ENCODE results near the gene SESN1.
A peak's percentile ranks its signal among the peaks of the same experiment; 100 is the strongest.

SESN1 gene

DNA sequence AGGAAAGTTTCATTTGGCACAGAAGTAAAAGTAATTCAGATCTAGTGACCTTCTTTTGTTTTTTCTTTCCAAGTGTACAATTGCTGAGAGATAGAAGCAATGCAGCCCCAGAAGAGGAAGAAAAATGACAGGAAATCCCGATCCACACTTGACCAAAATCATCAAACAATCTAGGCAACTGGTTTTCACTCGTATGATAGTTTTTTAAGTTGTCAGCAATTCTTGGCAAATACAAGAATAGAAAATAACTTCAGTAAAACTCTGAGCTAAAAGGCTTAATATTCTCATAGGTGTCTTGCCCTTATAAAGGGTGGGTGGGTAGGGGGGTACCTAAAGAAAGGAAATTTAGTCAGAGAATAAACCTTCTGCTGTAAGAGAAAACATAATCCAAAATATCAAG, 36.0 kb downstream of the SESN1 start:
- DNase-seq: no peak

DNA sequence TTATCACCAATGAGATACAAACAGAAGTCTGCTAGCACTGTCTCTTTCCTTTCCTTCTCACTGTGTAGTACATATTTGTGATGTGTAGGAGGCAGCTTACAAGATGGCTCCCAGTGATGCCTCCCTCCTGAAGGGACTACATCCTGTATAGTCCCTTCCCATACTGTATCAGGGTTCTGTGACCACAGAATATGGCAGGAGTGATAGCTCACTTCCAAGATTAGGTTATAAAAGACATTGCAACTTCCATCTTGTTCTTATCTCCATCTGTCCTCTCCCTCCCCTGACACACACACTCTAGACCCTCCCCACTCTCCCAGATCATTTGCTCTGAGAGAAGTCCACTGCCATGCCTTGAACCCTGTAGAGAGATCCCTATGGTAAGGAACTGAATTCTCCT, 38.0 kb downstream of the SESN1 start:
- DNase-seq: no peak

DNA sequence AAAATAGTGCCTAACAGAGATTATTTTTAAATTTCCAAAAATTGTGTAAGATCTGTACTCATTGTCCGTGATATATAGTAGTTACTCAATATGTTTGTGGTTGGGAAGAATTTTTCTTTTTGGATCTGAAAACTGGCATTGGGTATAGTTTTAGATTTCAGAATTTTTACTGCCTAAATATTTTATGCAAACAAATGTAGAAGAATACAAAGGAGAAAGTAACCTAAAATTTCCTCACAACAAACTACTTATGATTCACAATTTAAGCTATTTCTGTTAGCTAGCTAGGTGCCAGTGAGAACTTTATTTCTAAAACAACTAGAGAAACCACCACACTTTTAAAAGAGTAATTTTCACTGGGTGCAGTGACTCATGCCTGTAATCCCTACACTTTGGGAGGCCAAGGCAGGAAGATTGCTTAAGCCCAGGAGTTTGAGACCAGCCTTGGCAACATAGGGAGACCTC, 38.8 kb downstream of the SESN1 start:
- no peak for DNase-seq

DNA sequence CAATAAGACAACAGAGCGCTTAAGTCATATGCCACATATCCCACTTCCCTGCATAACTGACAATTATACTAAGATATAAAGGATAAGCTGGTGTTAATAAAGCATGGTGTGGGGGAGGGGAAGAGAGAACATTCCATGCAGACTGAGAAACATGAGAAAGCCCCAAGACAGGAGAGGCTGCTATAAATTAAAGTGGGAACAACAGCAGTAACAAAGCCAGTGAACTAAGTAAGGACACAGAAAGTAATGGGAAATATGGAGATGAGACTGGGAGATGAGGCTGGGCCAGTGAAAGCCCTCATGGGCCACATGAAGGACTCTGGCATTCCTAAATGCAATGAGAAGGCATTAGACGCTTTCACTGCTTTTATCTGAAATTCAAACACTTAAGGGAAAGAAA, 41.3 kb downstream of the SESN1 start:
- no peak for DNase-seq

DNA sequence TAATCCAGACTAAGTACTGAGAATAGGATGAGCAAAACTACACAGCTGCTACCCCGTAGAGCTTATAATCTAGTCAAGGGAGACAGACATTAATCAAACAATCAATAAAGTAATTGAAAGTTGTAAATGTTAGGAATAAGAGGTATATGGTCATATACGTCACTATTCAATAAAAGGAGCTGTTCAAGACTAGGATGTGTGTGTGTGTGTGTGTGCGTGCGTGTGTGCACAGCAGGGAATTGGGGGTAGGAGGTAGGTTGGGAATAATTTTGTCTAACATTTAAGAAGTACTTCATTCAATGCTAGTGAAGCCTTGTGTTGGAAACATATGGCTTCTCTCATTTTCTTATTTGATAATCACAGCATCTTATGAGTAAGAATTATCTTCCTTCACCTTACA, 41.8 kb downstream of the SESN1 start:
- no peak for DNase-seq

DNA sequence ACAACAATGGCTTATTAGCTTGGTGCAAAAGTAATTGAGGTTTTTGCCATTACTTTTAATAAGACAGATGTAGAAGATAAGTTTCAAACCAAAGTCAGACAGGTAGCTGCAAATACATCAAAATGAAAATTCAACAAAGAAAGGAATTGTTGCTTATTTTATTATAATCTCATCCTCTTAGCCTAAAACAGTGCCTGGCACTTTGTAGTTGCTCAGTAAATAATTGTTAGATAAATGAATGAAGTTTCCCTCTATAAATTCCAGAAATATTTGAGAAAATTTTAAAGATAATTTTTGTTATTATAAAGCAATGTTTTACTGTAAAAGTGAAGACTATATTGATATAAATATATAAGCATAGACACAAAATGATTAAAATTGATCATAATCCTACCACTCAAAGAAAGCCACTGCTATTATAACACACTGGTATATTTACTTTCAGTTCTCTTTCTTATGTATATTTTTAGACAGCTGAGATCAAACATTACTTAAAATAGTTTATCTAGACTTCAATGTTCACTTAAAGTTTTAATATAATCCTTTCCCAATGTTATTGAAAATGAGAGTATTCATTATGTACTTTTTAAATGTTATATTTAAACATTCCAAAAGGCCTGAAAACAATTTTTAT, 42.5 kb downstream of the SESN1 start:
- no peak for DNase-seq

DNA sequence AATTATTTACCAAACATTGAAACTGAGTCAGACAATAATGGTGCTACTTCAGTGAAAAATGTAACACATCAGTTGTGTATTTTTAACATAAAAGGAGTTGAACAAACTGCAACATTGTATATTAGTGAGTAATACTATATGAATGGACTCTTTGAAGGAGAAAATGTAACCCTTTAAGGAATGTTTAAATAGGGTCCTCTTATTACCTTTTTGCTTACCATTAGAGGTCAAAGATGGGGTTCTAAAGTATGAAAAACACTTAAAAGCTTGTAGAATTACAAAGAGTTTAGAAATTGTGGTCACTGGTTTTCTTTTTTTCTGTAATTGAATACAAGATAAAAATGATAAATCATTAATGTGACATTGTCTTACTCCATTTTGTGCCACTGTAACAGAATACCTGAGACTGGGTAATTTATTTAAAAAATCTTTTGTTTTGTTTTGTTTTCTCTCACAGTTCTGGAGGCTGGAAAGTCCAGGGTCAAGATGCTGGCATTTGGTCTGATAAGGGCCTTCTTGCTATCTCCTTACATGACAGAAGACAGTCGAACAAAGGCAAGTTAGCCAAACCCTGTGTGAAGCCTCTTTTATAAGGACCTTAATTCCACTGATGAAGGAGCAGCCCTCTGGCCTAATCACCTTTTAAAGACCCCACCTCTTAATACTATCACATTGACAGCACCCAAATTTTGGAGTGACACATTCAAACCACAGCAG, 43.2 kb downstream of the SESN1 start:
- no peak for DNase-seq

DNA sequence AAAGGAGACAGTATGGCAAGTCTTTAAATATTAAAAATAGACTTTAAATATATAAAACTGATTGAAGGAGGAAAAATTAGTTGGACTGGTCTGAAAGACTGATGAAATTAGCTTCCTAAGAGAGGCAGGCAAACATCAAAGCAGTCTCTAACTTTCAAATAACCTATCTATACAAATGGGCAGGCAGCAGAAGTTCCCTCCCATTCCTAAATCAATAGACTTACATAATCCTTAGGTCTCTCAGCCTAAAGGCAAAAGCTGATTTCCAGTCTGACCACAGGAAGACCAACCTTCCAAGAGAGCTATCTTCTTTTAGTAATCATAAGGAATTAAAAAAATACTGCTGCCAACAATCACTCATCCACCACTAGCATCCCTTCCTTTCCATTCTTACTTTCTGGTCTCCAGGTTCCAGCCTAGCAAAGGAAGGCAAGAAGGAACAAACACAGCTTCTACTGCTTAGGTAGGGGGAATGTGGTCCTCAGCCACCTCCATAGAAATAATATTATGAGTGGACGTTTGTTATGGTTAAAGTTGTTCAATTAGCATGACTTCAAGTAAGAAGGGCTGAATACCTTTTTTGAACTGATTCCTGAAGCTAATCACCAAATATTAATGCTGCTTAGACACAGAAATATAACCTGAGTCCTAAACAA, 44.1 kb downstream of the SESN1 start:
- no peak for DNase-seq

DNA sequence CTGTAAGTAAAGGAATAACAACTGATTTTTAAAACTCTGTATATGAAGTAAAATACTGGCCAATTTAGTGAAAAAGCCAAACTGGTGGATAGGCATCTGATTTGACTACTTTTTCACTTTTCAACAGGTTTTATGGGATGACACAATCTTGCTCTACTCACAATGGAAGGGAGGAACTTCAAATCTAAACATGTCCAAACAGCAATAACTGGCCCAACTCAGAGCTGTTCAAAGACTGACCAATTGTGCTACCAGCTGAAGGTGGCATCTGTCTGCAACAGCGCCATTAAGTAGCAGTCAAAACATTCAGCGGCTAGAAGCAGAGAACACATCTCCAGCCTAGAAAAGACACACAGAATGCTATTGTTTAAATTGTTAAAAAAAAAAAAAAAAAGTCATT, 44.6 kb downstream of the SESN1 start:
- no peak for DNase-seq

DNA sequence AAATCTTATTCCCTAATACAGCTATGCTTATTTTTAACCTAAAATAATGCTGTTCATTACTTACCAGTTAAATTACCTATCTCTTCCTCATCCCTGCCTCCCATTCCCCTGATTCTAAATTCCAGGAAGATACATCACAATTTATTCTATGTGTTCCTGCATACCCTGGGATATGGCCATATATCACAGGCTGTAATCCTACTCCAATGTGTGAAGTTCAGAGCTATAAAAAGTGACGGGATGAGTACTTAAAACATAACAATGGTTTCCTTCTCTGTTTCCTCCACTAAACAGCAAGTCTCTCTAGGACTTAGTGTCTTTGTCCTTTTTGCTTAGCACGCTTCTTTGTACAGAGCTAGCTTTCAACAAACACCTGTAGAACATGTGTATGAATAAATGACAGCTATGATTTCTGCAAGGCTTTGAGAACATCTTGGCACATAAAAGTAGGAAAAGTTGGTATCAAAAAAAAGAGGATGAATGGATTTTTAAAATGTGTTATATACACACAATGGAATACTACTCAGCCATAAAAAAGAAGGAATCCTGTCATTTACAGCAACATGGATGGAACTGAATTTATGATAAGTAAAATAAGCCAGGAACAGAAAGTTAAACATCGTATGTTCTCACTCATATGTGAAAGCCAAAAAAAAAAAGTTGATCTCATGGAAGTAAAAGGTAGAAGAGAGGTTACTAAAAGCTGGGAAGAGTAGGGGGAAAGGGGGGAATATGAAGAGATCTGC, 45.8 kb downstream of the SESN1 start:
- no peak for DNase-seq

DNA sequence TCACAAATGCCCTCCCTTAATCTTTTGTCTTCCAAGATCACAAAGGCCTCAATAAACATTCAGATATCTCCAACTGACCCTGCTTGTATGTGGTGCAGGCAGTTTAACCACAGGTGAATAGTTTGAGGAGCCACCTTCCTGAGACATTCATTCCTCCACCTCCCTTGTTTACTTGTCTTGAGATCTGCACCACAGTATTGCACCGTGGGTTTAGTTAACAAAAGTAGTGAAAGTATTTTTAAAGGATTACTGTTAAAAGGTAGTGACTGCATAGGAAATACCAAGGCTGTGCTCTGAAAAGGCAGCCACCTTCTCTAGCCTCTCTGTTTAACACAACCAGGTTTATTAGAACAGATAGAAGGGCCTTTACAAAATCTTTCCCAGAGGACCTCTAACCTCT, 46.5 kb downstream of the SESN1 start:
- DNase-seq: no peak

DNA sequence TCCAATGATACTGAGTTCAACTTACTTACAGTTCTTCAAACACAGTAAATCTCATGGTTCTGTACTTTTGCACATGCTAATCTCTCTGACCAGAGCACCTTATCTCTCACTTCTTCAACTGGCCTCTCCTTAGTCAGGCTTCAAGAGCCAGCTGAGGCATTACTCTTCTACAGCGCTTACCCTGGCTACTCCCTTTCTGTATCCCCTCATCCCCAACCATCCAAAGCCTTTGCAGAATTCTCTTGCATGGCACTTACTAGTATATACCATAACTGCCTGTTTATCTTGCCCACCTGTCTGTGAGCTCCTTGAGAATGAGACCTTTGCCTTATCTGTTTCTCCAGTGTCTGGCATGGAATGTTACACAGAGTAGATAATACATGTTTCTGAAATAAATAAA, 49.2 kb downstream of the SESN1 start:
- no peak for DNase-seq

DNA sequence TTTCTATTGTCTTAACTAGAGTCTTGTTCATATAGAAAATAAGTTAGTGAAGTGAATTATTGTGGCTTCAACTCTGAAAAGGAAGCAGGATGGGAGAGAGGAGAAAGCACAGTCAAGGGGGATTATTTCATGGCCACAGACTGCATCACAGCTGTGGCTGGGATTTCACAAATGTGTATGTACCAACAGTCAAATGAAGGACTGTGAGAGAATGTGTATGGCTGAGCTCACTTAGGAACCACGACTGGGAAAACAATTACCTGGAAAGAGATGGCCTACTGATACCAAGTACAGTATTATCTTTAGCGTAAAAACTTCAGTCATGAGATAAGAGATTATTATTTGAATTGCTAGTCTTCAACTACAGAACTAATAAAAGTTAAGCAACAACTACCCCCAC, 54.9 kb downstream of the SESN1 start:
- DNase-seq: peak in 1 of 2 donors; percentile 18

DNA sequence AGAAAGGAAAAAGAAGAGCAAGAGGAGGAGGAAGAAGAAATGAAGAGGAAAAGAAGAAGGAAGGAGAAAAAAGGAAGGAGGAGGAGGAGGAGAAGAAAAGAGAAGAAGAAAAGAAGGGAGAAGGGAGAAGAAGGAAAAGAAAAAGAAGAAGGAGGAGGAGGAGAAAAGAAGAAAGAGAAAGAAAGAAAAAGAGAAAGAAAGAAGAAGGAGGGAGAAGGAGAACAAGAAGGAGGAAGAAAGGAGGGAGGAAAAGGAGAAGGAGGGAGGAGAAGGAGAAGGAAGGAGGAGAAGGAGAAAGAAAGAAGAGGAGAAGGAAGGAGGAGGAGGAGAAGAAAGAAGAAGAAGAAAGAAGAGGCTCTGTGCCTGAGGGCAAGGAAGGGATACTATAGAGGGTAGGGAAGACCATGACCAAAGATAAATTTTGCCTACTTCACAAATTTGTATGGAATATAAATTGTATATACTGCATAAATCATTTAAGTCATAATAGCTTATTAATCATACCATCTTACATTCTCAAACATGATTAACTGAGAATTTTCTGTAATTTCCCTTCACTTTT, 55.7 kb downstream of the SESN1 start:
- DNase-seq: no peak

DNA sequence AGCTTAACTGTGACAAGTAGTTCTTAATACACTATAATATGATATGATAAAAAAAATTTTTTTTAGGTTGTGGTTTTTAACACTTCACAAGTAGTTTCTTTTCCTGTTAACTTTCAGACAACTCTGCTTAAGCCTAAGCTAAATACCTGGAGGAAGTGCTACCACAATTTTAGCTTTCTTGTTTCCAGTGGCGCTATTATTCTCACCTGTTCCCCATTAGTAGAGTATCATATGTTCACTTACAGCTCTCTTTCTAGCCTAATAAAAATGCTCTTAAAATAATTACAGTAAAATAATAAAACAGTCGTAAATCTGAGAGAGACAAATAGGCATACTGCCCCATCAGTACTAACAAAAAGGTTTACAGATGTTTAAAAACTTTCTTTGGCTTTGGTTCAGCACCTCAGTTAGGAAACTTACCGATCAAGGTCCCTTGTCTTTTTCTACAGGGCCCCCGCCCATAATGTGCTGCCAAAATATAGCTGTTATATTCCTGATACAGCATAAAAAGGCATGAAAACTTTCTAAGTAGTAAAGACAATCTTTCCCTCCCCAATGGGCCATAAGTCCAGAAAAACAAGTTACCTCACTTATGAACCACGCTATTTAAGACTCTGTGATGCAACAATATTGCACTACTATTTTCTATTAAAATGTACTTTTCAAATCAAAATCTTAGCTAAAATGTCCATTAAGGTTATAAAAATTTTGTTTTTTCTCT, 57.9 kb downstream of the SESN1 start:
- DNase-seq: no peak

DNA sequence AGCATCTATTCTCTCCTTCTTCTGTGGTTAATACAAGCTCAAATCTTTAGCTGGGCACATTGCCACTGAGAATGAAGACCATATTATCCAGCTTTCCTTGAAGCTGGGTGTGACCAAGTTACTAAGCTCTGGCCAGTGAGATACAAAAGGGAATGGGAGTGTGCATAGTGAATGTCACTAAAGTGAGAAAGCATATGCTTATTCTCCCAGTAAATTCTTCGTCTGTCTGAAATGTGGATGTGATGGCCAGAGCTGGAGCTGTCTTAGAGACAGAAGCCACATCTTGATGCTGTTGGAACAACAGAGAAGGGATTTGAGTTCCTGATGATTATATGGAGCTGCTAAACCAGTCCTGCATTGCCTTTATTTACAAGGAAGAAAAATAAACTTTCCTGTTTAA, 60.1 kb downstream of the SESN1 start:
- DNase-seq: no peak

DNA sequence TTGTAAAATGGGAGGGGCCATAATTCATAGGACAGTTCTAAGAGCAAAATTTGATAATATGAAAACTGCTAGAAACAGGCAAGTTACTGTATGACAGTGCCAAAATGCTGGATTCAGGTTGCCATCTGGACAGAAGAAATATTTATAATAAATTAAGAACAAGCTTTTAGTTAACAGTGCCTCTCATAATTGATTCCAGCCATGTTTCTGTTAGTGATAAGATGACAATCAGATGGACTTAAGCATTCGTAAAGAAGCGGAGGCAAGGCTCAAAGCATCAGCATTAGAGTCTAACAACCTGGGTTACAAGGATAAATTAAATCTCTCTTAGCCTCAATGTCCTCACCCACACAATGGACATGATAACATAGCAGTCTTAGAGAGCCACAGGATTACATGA, 61.0 kb downstream of the SESN1 start:
- DNase-seq: no peak

DNA sequence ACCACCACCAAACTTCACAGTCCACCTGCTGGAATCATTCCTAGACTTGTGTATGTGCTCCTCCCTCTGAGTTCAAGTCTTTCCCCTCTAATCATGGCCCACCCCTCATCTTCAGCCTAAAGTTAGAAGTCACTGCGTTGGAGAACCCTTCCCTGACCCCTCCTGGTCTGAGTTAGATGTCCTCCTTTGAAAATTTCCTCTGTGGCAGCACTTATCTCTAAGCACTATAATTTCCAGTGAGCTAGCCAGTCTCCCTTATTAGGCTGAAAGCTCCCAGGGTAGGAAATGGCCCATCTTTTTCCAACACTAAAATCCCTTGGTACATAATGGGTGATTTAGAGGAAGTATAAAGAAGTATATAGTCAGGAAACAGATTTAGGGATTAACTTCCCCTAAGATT, 63.2 kb downstream of the SESN1 start:
- DNase-seq: no peak

DNA sequence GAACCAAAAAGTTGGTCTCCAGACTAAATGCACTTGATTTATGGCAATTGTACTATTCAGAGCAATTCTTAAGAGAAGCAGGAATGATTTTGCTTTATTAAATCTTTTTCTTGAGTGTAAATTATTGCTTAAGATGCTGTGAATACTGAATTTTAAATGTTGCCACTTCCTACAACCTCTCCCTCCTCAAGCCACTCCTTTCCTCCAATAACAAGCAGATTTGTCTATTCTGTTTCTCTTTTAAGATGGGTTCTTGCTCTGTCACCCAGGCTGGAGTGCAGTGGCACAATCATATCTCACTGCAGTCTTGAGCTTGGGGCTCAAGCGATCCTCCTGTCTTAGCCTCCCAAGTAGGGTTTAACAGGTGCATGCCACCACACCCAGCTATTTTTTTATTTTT, 65.3 kb downstream of the SESN1 start:
- no peak for DNase-seq

DNA sequence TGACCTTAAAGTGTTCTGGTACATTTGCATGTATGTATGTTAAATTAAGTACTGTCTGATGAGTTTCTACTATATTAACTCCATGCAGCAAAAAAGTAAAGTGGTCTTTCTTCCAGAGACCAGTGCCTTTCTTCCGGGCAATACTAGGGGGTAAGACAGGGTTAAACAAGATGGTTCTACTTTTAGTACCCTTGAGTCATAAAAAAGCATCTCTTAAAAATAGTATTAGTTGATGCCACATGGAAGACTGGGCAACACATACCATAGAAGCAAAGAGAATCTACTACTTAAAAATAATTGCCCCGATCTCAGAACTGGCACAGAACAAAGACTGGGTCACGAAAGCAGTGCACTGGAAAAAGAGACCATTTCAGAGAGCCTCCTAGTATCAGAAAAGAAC, 66.2 kb downstream of the SESN1 start:
- no peak for DNase-seq

DNA sequence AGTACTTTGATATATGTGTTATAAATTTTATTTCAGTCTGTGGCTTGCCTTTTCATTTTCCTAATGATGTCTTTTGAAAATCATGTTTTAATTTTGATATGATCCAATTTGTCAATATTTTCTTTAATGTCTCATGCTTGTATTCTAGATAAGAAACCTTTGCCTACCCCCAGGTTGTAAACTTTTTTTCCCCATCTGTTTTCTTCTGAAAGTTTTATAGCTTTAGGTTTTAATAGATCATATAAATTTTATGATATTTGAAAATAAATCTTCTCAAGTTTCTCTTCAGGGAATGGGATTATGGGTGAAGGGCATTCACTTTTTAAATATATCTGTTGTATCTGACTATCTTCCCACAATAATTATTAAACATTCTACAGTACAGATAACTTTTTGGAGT, 66.7 kb downstream of the SESN1 start:
- no peak for DNase-seq

DNA sequence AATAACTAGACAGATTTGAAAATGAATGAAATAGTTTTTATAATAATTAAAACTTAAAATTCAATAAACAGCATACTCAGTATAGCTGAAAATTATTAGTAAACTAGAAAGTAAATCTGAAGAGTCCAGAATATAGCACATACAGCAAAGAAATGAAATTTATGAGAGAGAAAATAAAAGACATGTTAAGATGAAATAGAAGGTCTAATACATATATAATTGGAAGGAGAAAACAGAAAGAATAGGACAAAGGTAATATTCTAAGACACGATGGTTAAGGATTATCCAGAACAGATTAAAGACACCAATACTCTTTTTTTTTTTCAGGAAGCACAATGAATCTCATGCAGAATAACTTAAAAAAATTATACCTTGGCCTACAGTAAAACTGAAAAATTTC, 69.0 kb downstream of the SESN1 start:
- DNase-seq: no peak

DNA sequence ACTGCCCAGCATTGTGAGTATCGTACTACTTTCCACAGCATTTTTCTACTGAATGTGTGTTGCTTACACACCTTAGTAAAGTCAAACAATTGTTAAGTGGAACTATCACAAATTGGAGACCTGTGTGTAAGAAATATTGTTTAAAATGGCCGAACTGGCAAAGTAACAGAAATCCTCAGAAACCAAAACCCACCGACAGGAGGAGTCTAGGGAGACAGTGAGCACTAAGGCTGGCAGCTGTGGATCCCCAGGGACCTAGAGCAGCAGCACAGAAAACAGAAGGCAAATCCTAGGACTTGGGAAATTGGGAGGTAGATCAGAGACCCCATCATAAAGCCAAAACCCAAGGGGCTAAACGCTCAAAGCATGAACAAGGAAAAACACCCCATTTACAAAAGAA, 69.9 kb downstream of the SESN1 start:
- no peak for DNase-seq
